Type B pancreatic cell (in vitro differentiated cells): ENCODE data around the gene RNU1-1. TPM values are rescaled to one million over a fixed set of nuclear protein-coding genes. Genes with fewer than 3 reads are reported as not detected.
A peak's percentile ranks its signal among the peaks of the same experiment; 100 is the strongest.
"Not testable (repeated sequence)": the region's sequence is repeated elsewhere in the genome, so short reads cannot be mapped to it uniquely, and the experiment has no call there.

ENCODE experiments used
- DNase-seq: peaks from one replicate; pipeline ENCODE4 v3.0.0; 2021; ENCODE audit warnings: mixed read lengths; ENCODE audit not compliant: unreplicated experiment; ENCODE audit errors: extremely low spot score
- H3K27ac Mint-ChIP-seq: 2 replicates; pipeline ENCODE4 v1.8.0; 2021; ENCODE audit warnings: mild to moderate bottlenecking, mixed read lengths
- H3K27me3 Mint-ChIP-seq: 2 replicates; pipeline ENCODE4 v1.8.0; 2021; ENCODE audit warnings: mixed read lengths
- H3K36me3 Mint-ChIP-seq: 2 replicates; pipeline ENCODE4 v1.8.0; 2021; ENCODE audit warnings: mixed read lengths
- H3K4me1 Mint-ChIP-seq: one replicate; pipeline ENCODE4 v1.8.0; 2021; ENCODE audit warnings: mixed read lengths; ENCODE audit not compliant: unreplicated experiment
- H3K4me3 Mint-ChIP-seq: 2 replicates; pipeline ENCODE4 v1.8.0; 2021; ENCODE audit warnings: mild to moderate bottlenecking, mixed read lengths
- H3K9me3 Mint-ChIP-seq: 2 replicates; pipeline ENCODE4 v1.8.0; 2021; ENCODE audit warnings: mixed read lengths
- total RNA-seq: library from RNA; stranded (reverse); gene quantifications from 2 replicates; pipeline ENCODE4 v1.2.1, GENCODE V29; 2021; ENCODE audit warnings: low replicate concordance
- TF ChIP-seq, protein P1 (sequence below): fragments of 200-600 bp; sonication (generic); conservative IDR thresholded peaks from 2 replicates; pipeline ENCODE4 v1.5.0; 2021; ENCODE audit warnings: antibody characterized with exemption, mild to moderate bottlenecking

The RNU1-1 gene
- total RNA-seq, 1 donor from 2014 or later = 3,564 TPM

- Mint-ChIP-seq H3K4me1 (peaks cover 5% of the 10 kb centered on the region), H3K9me3 (no peaks in the 10 kb centered on the region), H3K36me3 (no peaks in the 10 kb centered on the region), H3K27me3 (no peaks in the 10 kb centered on the region), H3K4me3 (peak overlapping the region; percentile 89), H3K27ac (no peak overlapping the region)
- DNase-seq = peak; percentile 94
- TF ChIP-seq, protein P1, sequence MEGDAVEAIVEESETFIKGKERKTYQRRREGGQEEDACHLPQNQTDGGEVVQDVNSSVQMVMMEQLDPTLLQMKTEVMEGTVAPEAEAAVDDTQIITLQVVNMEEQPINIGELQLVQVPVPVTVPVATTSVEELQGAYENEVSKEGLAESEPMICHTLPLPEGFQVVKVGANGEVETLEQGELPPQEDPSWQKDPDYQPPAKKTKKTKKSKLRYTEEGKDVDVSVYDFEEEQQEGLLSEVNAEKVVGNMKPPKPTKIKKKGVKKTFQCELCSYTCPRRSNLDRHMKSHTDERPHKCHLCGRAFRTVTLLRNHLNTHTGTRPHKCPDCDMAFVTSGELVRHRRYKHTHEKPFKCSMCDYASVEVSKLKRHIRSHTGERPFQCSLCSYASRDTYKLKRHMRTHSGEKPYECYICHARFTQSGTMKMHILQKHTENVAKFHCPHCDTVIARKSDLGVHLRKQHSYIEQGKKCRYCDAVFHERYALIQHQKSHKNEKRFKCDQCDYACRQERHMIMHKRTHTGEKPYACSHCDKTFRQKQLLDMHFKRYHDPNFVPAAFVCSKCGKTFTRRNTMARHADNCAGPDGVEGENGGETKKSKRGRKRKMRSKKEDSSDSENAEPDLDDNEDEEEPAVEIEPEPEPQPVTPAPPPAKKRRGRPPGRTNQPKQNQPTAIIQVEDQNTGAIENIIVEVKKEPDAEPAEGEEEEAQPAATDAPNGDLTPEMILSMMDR = peak; percentile 38
Measured at GRCh38 chr1:16498573-16499413, 15.3 kb downstream of the RNU1-1 start.

GRCh38 chr1:16498047-16498446 lies 16.0 kb downstream of the RNU1-1 start:
- DNase-seq = not testable (repeated sequence)

DNA sequence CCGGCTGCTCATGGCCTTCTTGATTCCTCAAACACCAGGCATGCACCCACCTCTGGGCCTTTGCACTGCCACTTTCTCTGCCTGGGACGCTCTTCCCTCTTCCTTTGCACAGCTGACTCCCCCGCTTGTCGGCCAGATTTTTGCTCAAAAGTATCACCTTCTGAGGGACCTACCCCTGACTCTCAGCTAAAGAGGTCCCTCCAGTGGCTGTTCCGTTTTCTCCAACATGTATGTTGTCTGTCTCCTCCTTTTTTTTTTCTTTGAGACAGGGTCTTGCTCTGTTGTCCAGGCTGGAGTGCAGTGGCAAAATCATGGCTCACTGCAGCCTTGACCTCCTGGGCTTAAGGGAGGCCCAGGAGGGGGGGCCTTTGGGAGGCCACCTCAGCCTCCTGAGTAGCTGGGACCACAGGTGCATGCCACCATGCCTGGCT lies 16.6 kb downstream of the RNU1-1 start:
- H3K27me3 Mint-ChIP-seq, H3K36me3 Mint-ChIP-seq, DNase-seq, H3K4me1 Mint-ChIP-seq, H3K9me3 Mint-ChIP-seq, H3K27ac Mint-ChIP-seq: not testable (repeated sequence)
- TF ChIP-seq, protein P1 = peak; percentile 14
- peak overlapping the region; percentile 84 for H3K4me3 Mint-ChIP-seq

More at GRCh38 chr1:16498047-16498446, 16.0 kb downstream of the RNU1-1 start:
- not testable (repeated sequence) for H3K4me1 Mint-ChIP-seq, H3K36me3 Mint-ChIP-seq, H3K27ac Mint-ChIP-seq, H3K9me3 Mint-ChIP-seq, H3K27me3 Mint-ChIP-seq
- peak overlapping the region; percentile 84 for H3K4me3 Mint-ChIP-seq

GRCh38 chr1:16493731-16494130 lies 20.4 kb downstream of the RNU1-1 start:
- H3K36me3 Mint-ChIP-seq, H3K27ac Mint-ChIP-seq, H3K27me3 Mint-ChIP-seq, H3K9me3 Mint-ChIP-seq, DNase-seq, H3K4me1 Mint-ChIP-seq, H3K4me3 Mint-ChIP-seq: not testable (repeated sequence)

GRCh38 chr1:16492937-16493336 lies 21.1 kb downstream of the RNU1-1 start:
- not testable (repeated sequence) for DNase-seq, H3K27ac Mint-ChIP-seq, H3K9me3 Mint-ChIP-seq, H3K27me3 Mint-ChIP-seq, H3K4me1 Mint-ChIP-seq, H3K36me3 Mint-ChIP-seq
- H3K4me3 Mint-ChIP-seq = peak overlapping the region; percentile 33

DNA sequence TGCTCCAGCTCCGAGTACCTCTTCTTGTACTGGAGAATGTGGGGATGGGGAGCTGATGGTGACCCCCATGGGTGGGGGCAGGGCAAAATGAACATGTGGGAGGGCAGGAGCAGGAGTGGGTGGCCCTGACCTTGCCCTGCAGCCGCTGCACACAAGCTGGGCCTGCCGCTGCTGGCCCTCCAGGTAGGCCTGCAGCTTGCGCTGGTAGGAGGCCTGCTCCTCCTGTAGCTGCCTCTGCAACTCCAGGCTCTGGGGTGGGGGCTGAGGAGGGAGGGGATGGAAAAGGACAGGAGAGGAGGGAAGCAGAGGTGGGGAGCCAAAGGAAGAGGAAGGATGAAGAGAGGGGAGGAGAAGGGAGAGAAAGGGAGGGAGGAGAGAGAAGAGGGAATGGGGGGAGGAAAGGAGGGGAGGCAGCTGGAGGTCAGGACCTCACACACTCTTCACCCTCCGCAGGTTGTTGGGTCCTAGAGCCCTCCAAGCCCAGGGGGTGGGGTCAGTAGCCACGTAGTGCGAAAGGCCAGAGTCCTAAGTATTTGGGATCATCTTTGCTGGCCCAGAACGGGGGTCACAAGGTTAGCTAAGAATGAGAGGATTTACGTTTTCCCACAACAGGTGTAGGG lies 22.9 kb downstream of the RNU1-1 start:
- no peak overlapping the region for H3K4me3 Mint-ChIP-seq
- no peak for DNase-seq

GRCh38 chr1:16489195-16489880 lies 24.7 kb downstream of the RNU1-1 start:
- H3K4me1 Mint-ChIP-seq, H3K27me3 Mint-ChIP-seq, H3K9me3 Mint-ChIP-seq, H3K27ac Mint-ChIP-seq, DNase-seq, H3K4me3 Mint-ChIP-seq, H3K36me3 Mint-ChIP-seq: not testable (repeated sequence)

More for the DNA sequence above, 22.9 kb downstream of the RNU1-1 start:
- TF ChIP-seq, protein P1 = no peak
- Mint-ChIP-seq H3K27ac (no peak overlapping the region), H3K27me3 (no peaks in the 10 kb centered on the region), H3K36me3 (no peaks in the 10 kb centered on the region), H3K4me1 (peaks cover 4% of the 10 kb centered on the region), H3K9me3 (no peaks in the 10 kb centered on the region)

- H3K4me1 Mint-ChIP-seq, H3K4me3 Mint-ChIP-seq, H3K36me3 Mint-ChIP-seq, H3K9me3 Mint-ChIP-seq, H3K27me3 Mint-ChIP-seq, DNase-seq, H3K27ac Mint-ChIP-seq: not testable (repeated sequence)
Measured at GRCh38 chr1:16487011-16487410, 27.1 kb downstream of the RNU1-1 start.

DNA sequence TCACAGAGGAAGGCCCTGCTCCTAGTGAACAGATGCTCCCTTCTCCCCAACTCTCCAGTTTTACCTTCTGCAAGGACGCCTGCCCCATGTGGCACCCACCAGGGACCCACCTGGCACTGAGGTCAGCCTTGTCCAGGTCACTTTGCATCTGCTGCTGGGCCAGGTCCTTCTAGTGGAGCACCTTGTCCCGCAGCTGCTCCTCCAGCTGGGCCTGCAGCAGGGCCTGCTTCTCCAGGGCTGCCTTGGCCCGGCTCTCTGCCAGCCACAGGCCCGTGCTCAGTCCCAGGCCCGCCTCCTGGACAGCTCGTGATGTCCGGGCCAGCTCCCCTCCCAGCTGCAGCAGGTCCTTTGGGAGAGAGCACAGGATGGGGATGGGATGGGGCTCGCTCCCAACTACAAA lies 27.8 kb downstream of the RNU1-1 start:
- H3K27ac Mint-ChIP-seq, H3K27me3 Mint-ChIP-seq, H3K4me1 Mint-ChIP-seq, H3K4me3 Mint-ChIP-seq, H3K9me3 Mint-ChIP-seq, DNase-seq, H3K36me3 Mint-ChIP-seq: not testable (repeated sequence)
